Activated T-helper 17 cell treated with anti-CD3 and anti-CD28 coated beads, Interleukin-2, amount 50 U/mL, for 72 hours (primary cell): ENCODE data around the gene RNF181. TPM values are rescaled to one million over a fixed set of nuclear protein-coding genes. Genes with fewer than 3 reads are reported as not detected.
"Not testable (repeated sequence)": the region's sequence is repeated elsewhere in the genome, so short reads cannot be mapped to it uniquely, and the experiment has no call there.

ENCODE experiments used
- ATAC-seq: fragments of 150-1000 bp; cut with Tn5 transposase; replicated peaks from 2 replicates; pipeline ENCODE4 v1.10.0; 2021; ENCODE audit warnings: mild to moderate bottlenecking, moderate library complexity
- H3K27ac Mint-ChIP-seq: one replicate; pipeline ENCODE4 v1.8.0; 2022; ENCODE audit warnings: mixed read lengths
- H3K27me3 Mint-ChIP-seq: one replicate; pipeline ENCODE4 v1.8.0; 2022; ENCODE audit warnings: mixed read lengths
- H3K36me3 Mint-ChIP-seq: one replicate; pipeline ENCODE4 v1.8.0; 2022; ENCODE audit warnings: low read depth, mild to moderate bottlenecking, mixed read lengths
- H3K4me1 Mint-ChIP-seq: one replicate; pipeline ENCODE4 v1.8.0; 2022; ENCODE audit warnings: mixed read lengths
- H3K4me3 Mint-ChIP-seq: one replicate; pipeline ENCODE4 v1.8.0; 2022; ENCODE audit warnings: mild to moderate bottlenecking, mixed read lengths
- H3K9me3 Mint-ChIP-seq: one replicate; pipeline ENCODE4 v1.8.0; 2022; ENCODE audit warnings: mixed read lengths
- total RNA-seq, 2 donors: library from RNA; stranded (reverse); gene quantifications; one replicate each; pipeline ENCODE4 v1.2.3, GENCODE V29; 2022

RNF181 gene
- total RNA-seq, 2 donors from 2014 or later, result 116 to 156 TPM

GRCh38 chr2:85584354-85584856 lies 11.1 kb upstream of the RNF181 start, which contains the start of gene VAMP5:
Gene VAMP5, plus strand, starts transcription at chr2:85584431. Its CDS starts 60 bp downstream, at chr2:85584491.
- peaks cover 29% of the 10 kb centered on the region for H3K4me1 Mint-ChIP-seq
- H3K4me3 Mint-ChIP-seq, result peak within 1 kb of the TSS; percentile 82
- peaks cover 35% of the 10 kb centered on the region for H3K36me3 Mint-ChIP-seq
- ATAC-seq, result peak; percentile 60
- peak within 1 kb of the TSS; percentile 87 for H3K27ac Mint-ChIP-seq
- H3K9me3 Mint-ChIP-seq, result no peaks in the 10 kb centered on the region
- no peaks in the 10 kb centered on the region for H3K27me3 Mint-ChIP-seq

GRCh38 chr2:85584857-85585780 lies 10.4 kb upstream of the RNF181 start:
- peaks cover 29% of the 10 kb centered on the region for H3K36me3 Mint-ChIP-seq
- no peaks in the 10 kb centered on the region for H3K9me3 Mint-ChIP-seq
- no peaks in the 10 kb centered on the region for H3K27me3 Mint-ChIP-seq
- peaks cover 29% of the 10 kb centered on the region for H3K4me1 Mint-ChIP-seq
- peak overlapping the region; percentile 82 for H3K4me3 Mint-ChIP-seq
- ATAC-seq, result peak; percentile 86
- H3K27ac Mint-ChIP-seq, result peak overlapping the region; percentile 87

- peaks cover 29% of the 10 kb centered on the region for H3K4me1 Mint-ChIP-seq
- peak overlapping the region; percentile 87 for H3K27ac Mint-ChIP-seq
- no peak for ATAC-seq
- H3K4me3 Mint-ChIP-seq, result peak overlapping the region; percentile 82
- H3K9me3 Mint-ChIP-seq, result no peaks in the 10 kb centered on the region
- no peaks in the 10 kb centered on the region for H3K27me3 Mint-ChIP-seq
- peaks cover 24% of the 10 kb centered on the region for H3K36me3 Mint-ChIP-seq
Measured at GRCh38 chr2:85585781-85586105, 9.8 kb upstream of the RNF181 start.

- Mint-ChIP-seq H3K36me3 (peaks cover 8% of the 10 kb centered on the region), H3K4me1 (peaks cover 29% of the 10 kb centered on the region), H3K9me3 (no peaks in the 10 kb centered on the region), H3K4me3 (no peak overlapping the region), H3K27me3 (no peaks in the 10 kb centered on the region), H3K27ac (peak overlapping the region; percentile 11)
- ATAC-seq, result no peak
Measured at GRCh38 chr2:85588236-85588635, 7.3 kb upstream of the RNF181 start.

- Mint-ChIP-seq H3K27me3 (no peaks in the 10 kb centered on the region), H3K27ac (peak overlapping the region; percentile 11), H3K4me3 (no peak overlapping the region), H3K9me3 (no peaks in the 10 kb centered on the region), H3K36me3 (peaks cover 4% of the 10 kb centered on the region), H3K4me1 (peaks cover 24% of the 10 kb centered on the region)
- no peak for ATAC-seq
Measured at GRCh38 chr2:85588645-85589044, 6.9 kb upstream of the RNF181 start.

- Mint-ChIP-seq H3K27me3 (no peaks in the 10 kb centered on the region), H3K36me3 (no peaks in the 10 kb centered on the region), H3K27ac (peak overlapping the region; percentile 11), H3K4me1 (peaks cover 23% of the 10 kb centered on the region), H3K4me3 (no peak overlapping the region), H3K9me3 (no peaks in the 10 kb centered on the region)
- ATAC-seq, result no peak
Measured at GRCh38 chr2:85589181-85589580, 6.4 kb upstream of the RNF181 start.

- Mint-ChIP-seq H3K9me3 (no peaks in the 10 kb centered on the region), H3K4me3 (no peak overlapping the region), H3K36me3 (peaks cover 7% of the 10 kb centered on the region), H3K4me1 (peaks cover 22% of the 10 kb centered on the region), H3K27ac (peak overlapping the region; percentile 32), H3K27me3 (no peaks in the 10 kb centered on the region)
- ATAC-seq, result no peak
Measured at GRCh38 chr2:85589982-85590791, 5.4 kb upstream of the RNF181 start.

- no peak for ATAC-seq
Measured at GRCh38 chr2:85590950-85591349, 4.6 kb upstream of the RNF181 start.

GRCh38 chr2:85591563-85591962 lies 4.0 kb upstream of the RNF181 start:
- Mint-ChIP-seq H3K36me3 (peaks cover 18% of the 10 kb centered on the region), H3K4me3 (no peak overlapping the region), H3K9me3 (no peaks in the 10 kb centered on the region), H3K27ac (no peak overlapping the region), H3K27me3 (no peaks in the 10 kb centered on the region), H3K4me1 (peaks cover 20% of the 10 kb centered on the region)
- no peak for ATAC-seq

More at GRCh38 chr2:85590950-85591349, 4.6 kb upstream of the RNF181 start:
- H3K9me3 Mint-ChIP-seq, result no peaks in the 10 kb centered on the region
- peak overlapping the region; percentile 32 for H3K27ac Mint-ChIP-seq
- H3K4me1 Mint-ChIP-seq, result peaks cover 20% of the 10 kb centered on the region
- H3K27me3 Mint-ChIP-seq, result no peaks in the 10 kb centered on the region
- no peak overlapping the region for H3K4me3 Mint-ChIP-seq
- peaks cover 15% of the 10 kb centered on the region for H3K36me3 Mint-ChIP-seq

GRCh38 chr2:85592299-85592698 lies 3.2 kb upstream of the RNF181 start:
- not testable (repeated sequence) for H3K27ac Mint-ChIP-seq, H3K27me3 Mint-ChIP-seq, H3K4me3 Mint-ChIP-seq, H3K9me3 Mint-ChIP-seq, ATAC-seq
- Mint-ChIP-seq H3K36me3 (peaks cover 26% of the 10 kb centered on the region), H3K4me1 (peaks cover 20% of the 10 kb centered on the region)

- Mint-ChIP-seq H3K4me1 (peaks cover 15% of the 10 kb centered on the region), H3K36me3 (peaks cover 33% of the 10 kb centered on the region), H3K27me3 (no peaks in the 10 kb centered on the region), H3K9me3 (no peaks in the 10 kb centered on the region), H3K4me3 (no peak overlapping the region), H3K27ac (no peak overlapping the region)
- ATAC-seq, result no peak
Measured at GRCh38 chr2:85593023-85593422, 2.5 kb upstream of the RNF181 start.

GRCh38 chr2:85594715-85595300 lies 737 bp upstream of the RNF181 start:
- ATAC-seq, result no peak
- H3K4me1 Mint-ChIP-seq, result peaks cover 15% of the 10 kb centered on the region
- peak overlapping the region; percentile 100 for H3K27ac Mint-ChIP-seq
- peaks cover 45% of the 10 kb centered on the region for H3K36me3 Mint-ChIP-seq
- no peaks in the 10 kb centered on the region for H3K9me3 Mint-ChIP-seq
- H3K4me3 Mint-ChIP-seq, result peak overlapping the region; percentile 100
- H3K27me3 Mint-ChIP-seq, result no peaks in the 10 kb centered on the region

- Mint-ChIP-seq H3K4me1 (peaks cover 15% of the 10 kb centered on the region), H3K9me3 (no peaks in the 10 kb centered on the region), H3K4me3 (peak overlapping the region; percentile 100), H3K27me3 (no peaks in the 10 kb centered on the region), H3K27ac (peak overlapping the region; percentile 100), H3K36me3 (peaks cover 45% of the 10 kb centered on the region)
- no peak for ATAC-seq
Measured at GRCh38 chr2:85596026-85596333, 435 bp downstream of the RNF181 start.

- peaks cover 15% of the 10 kb centered on the region for H3K4me1 Mint-ChIP-seq
- no peak for ATAC-seq
- H3K27ac Mint-ChIP-seq, result peak overlapping the region; percentile 100
- H3K4me3 Mint-ChIP-seq, result peak overlapping the region; percentile 100
- no peaks in the 10 kb centered on the region for H3K9me3 Mint-ChIP-seq
- no peaks in the 10 kb centered on the region for H3K27me3 Mint-ChIP-seq
- peaks cover 45% of the 10 kb centered on the region for H3K36me3 Mint-ChIP-seq
Measured at GRCh38 chr2:85596486-85597143, 1.1 kb downstream of the RNF181 start.
